HTERT RPE-1 (cell line): ENCODE results near the gene PRKAB1.

Experiments
- in situ Hi-C: fragments of 300-500 bp; cut with MboI; formaldehyde crosslinking; loops from 4 replicates; pipeline ENCODE4 v1.14.3; 2020; ENCODE audit warnings: low sequenced_read_pairs

Gene PRKAB1

DNA sequence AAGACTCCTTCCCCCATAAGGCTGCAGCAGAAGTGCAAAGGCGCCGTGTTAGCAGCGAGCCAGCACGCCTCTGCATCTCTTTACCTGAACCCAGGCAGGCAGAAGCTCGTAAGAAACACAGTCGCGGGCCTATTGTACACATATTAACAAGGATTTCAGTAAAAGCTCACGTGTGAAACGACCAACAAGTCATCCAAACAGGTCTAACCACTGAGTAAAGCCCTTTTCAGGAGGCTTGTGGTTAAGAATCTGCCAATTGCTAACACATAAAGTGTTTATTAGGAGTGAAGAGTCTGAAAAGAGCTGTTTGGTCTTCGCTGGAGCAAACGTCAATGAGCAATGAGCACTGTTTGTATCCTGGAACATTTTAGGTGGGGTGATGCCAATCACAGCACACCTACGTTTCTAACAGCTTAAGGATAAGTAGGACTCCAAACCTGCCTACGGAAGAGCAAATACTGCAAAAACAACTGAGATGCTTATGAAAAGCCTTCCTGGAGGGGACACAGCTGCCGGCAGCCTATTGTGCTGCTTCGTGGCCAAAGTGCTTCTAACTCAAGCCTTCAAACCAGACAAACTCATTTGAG, 43.1 kb downstream of the PRKAB1 start:
- in situ Hi-C loops, result no loop called here

DNA sequence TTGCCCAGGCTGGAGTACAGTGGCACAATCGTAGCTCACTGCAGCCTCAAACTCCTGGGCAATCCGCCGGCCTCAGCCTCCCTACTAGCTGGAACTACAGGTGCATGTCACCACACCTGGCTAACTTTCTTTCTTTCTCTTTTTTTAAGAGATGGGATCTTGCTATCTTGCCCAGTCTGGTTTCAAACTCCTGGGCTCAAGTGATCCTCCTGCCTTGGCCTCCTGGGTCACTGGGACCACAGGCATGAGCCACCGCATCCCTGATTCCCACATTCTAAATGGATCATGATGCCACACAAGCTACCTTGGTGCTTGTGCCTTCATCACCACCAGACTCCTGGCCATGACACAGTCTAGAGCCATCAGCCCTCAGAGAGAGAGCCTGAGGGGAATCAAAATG, 43.8 kb downstream of the PRKAB1 start:
- in situ Hi-C loops, result no loop called here

DNA sequence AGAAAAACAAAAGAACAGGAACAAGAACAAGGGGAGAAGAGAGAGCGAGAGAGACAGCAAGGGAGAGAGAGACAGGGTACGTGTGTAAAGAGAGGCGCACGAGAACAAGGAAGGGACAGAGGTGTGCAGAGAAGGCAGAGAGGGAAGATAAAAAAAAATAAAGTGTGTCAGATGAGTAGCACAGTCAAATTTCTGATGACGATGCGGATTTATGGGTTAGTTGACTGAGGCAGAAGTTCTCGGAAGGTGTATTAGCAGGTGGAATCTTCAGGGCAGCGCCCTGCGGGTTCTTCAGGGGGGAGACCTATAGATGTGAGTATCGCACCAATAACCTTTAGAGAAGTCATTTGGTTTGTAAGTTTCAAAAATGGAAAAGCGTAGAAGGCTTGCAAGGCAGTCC, 44.8 kb downstream of the PRKAB1 start:
- in situ Hi-C loops, result no loop called here

DNA sequence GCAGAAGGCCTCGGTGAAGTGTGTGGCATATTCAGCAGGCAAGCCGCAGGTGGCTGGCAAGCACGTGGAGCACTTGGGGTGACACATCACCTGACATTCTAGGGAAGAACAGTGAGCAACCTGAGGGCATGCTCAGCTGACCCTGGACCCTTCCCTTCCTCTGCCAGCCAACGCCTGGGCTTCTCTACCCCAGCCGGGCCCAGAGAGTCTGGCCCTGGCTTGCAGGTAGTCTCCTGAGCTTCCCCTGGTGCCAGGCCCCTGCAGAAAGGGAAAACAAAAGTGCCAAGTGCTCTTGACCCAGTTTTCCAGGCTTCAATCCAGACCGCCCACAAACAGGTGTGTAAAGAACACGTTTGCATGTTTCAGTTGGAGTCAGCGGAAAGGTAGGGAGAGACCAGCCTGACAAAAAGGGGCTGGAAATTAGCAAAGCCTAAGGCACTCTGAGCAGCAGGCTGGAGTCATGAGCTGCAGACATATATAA, 45.7 kb downstream of the PRKAB1 start:
- in situ Hi-C loops, result no loop called here

DNA sequence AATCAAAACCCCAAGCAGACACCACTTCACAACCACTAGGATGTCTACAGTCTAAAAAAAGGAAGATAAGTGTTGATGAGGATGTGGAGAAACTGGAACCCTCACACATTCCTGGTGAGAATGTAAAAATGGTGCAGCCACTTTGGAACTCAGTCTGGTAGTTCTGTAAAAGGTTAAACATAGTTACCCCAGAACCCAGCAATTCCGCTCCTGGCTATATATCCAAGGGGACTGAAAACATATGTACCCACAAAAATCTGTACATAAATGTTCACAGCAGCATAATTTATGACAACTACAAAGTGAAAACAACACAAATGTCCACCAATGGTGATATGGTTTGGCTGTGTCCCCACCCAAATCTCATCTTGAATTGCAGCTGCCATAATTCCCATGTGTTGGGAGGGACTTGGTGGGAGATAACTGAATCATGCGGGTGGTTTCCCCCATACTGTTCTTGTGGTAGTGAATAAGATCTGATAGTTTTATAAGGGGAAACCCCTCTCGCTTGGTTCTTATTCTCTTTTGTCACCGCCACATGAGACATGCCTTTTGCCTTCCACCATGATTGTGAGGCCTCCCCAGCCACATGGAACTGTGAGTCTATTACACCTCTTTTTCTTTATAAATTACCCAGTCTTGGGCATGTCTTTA, 46.8 kb downstream of the PRKAB1 start:
- in situ Hi-C loops, result no loop called here

DNA sequence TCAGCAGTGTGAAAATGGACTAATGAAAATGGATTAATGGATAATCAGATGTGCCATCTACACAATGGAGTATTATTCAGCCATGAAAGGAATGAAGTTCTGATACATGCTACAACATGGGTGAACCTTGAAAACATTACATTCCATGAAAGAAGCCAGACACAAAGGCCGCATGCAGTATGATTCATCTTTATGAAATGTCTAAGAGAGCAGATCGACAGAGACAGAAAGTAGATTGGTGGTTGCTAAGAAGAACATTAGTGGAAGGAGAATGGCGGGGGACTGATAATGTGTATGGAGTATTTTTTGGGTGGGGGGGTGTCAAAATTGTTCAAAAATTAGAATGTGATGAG, 47.3 kb downstream of the PRKAB1 start:
- in situ Hi-C loops, result no loop called here

DNA sequence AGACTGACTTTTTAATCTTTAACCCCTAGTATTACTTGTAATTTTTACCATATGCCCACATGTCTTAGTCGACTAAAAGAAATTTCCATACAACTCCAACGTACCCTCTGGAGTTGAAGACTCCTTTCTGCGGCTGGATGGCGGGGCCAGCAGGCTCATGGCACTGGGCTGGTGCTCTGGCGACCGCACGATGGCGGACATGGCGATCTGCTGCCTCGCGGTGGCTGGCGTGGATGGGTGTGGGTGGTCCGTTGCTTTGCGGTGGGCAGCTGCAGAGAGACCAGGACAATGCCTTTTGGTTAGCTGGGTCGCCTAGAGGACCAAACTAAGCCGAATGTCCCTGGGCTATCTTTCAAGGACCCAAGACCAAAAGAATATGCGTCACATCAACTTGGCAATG, 50.2 kb downstream of the PRKAB1 start:
- in situ Hi-C loops, result no loop called here

DNA sequence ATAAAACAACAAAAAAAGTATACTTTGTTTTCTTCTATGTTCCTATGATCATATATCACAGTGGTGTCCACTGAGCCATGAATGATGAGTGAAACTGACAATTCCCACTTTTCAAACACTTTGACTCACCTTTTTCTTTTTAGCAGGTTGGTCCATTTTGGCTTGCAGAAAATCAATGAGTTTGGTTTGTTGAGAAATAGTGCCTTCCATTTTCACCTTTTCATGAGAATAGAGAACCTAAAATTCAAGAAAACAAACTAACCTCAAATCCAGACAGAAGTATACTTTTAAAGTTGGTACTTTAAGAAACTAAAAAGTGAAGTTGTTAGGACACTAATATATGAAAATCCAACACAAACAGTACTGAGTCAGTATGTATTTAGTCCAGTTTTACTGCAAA, 52.4 kb downstream of the PRKAB1 start:
- in situ Hi-C loops, result no loop called here

DNA sequence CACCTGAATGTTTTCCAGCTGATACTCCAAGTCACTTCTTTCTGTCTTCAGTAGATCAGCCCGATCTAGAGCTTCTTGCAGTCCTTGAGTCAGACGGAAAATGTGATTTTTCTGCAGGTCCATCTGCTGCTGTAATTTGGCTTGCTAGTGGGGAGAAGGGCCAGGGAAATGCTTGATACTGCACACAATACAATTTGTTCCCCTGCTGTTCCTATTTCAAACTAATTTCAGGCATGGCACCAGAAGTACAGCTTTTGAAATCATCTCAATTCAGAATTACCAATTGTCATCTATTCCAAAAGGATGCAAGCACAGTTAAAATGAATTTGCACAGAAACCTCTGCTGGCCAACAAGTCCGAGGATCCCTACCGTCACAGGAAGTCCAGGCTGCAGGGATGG, 53.4 kb downstream of the PRKAB1 start:
- in situ Hi-C loops, result no loop called here

DNA sequence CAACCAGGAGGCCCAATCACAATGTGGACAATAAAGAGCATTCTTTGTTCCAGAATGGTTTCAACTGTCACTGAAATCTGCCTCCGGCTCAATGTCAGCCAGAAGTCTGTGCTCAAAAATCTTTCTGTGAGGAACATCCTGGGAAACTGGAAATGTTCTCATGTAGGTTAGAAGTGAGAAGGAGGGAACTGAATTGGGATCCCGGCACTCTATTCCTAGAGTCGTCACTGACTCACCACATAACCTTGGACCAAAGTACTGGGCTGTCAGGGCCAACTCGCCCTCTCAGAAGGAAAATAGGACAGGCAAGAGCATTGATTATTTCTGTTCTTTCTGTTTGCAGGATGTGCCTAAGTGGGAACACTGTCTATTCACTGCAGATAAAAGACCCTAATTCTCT, 57.6 kb downstream of the PRKAB1 start:
- in situ Hi-C loops, result no loop called here

DNA sequence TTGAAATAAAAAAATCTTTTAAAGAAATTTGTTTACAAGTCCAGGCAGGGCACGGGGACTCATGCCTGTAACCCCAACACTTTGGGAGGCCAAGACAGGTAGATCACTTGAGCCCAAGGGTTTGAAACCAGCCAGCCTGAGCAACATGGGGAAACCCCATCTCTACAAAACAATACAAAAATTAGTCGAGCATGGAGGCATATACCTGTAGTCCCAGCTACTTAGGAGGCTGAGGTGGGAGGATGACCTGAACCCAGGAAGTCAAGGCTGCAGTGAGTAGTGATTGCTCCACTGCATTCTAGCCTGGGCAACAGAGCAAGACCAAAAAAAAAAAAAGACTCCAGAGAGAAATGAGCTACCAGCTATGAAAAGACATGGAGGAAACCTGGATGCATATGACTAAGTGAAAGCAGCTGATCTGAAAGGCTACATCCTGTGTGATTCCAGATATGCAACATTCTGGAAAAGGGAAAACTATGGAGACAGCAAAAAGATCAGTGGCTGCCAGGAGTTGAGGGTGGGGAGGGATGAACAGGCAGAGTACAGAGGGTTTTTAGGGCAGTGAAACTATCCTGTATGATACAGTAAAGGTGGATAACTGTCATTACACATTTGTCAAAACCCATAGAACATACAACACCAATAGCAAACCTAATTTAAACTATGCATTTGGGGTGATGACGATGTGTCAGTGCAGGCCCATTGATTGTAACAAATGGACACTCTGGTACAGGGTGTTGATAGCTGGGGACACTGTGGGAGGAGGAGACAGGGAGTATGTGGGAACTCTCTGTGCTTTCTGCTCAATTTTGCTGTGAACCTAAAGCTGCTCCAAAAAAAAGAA, 59.9 kb downstream of the PRKAB1 start:
- in situ Hi-C loops, result no loop called here

DNA sequence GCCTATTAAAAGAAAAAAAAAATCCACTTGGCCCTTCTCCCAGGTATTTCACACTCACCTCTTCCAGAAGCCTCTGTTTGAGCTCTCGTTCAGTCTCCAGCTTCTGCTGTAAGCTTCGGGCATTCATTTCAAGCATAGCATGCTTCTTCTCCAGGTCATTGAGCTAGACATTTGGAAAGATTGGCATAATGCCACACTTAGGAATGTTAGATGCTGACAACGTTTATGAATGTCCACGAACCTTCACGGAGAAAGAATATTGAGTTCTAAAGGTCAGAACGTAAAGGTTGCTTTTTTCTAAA, 60.5 kb downstream of the PRKAB1 start:
- in situ Hi-C loops, result no loop called here

DNA sequence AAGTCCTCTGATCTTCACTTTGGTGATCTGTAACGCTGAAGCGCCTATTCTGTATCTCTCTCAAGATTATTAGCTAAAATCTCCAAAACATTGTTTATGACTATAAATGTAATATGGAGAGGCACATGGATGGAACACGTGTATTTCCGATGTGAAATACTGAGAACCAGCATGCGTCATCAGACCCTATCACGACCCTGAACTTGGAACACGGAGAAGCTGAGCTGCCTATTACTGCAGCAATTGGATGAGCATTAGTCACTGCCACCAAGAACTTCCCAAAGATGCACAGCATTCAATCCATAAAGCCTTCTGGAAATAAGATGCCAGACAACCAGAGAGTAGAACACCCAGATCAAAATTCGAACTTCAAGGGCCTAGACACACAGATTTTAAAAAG, 61.9 kb downstream of the PRKAB1 start:
- in situ Hi-C loops, result no loop called here

DNA sequence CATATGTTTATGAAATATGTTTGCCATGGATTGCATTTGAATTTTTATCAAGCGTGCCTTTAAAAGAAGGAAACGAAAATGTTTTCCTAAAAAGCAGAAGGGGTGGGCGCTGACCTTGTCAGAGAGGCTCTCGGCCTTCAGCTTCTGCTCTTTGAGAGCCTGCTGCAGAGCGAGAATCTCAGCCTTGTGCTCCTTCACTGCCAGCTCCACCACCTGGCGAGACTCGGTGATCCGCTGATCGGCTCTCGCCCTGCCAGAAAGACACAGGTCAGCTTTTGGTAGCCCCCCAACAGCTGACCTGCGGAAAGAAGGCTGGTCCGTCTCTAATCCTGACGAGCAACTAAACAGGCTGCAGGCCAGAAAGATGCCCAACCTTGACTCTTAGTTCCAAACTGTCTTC, 62.4 kb downstream of the PRKAB1 start:
- in situ Hi-C loops, result no loop called here
